Forelimb muscle (tissue), 1 donor: ENCODE results near the gene PFDN1. TPM values are rescaled to one million over a fixed set of nuclear protein-coding genes. Genes with fewer than 3 reads are reported as not detected.

ENCODE experiments used
- DNase-seq: peaks from one replicate; pipeline ENCODE4 v3.0.0-alpha.2; 2013; ENCODE audit warnings: low read depth
- polyA plus RNA-seq: library from polyadenylated mRNA; unstranded; fragments of 120-200 nt; gene quantifications from one replicate; pipeline ENCODE4 v1.2.1, GENCODE V29; 2013; ENCODE audit not compliant: insufficient read length

PFDN1 gene
- polyA plus RNA-seq, 1 donor: 77.1 TPM

DNA sequence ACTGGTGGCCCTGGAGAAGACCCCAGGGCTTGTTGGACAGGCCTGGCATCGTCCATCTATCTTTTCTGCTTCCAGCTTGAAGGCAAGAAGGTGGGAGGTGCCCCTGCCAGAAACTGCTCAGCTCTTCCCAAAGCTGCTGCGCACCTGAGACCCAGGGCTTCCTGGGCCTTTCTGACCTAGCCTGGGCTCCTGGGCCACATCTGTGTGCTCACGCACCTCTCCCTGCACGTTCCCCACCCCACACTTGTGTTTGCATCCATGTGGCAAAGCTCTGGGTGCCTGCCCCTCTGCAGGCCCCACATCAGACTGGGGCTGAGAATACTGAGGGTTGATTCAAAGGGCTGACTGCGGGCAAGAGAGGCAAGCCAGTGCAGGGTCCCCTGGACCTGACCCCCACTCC lies 63.4 kb downstream of the PFDN1 start:
- no peak for DNase-seq

DNA sequence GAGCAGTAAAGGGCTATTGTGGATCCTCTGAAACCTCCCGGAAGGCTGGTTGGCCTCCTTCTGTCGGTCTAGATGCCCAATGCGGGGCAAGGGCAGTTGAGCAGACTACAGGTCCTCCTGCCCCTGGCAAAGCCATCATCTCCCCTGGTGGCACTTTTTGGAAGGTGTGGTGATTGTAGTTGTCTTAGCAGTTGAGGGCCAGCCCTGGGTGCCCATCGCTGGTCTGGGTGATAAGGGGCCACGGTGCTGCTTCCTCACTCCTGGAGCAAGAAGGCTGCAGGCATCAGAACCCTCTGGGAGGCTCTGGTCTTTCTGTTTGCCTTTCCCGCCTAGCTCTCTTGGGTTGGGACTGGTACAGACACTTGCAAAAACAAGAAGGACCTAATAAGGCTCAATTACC lies 64.1 kb downstream of the PFDN1 start:
- DNase-seq: no peak

DNA sequence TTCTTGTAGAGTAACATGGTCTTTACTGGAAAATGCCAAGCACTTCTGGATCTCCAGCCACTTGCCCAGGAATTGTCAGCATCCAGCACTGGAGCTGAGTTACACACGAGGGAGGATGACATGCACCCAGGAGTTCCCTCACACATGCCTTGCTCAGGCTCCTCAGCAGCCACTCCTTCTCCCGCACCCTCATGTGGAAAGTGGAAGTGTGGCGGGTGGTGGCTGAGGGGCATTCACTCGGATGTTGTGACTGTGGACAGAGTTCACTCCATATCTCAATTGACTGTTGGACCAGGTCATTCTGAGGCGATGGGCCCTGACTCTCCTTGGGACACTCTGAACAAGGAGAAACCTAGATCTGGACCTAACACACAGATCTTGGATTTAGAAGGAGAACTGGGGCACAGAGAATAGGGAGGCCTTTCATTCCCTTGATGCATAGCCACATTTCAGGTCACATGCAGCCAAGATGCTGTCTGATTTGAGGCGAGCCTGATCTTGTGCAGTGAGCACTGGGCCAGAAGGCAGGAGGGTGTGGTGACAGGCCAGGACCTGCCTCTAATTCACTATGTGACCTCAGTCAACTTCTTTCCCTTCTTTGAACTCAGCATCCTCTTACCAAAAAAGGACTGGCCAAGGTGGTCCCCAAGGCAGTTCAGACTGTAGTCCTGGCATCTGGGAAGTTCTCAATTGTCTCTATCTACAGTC lies 65.9 kb downstream of the PFDN1 start:
- DNase-seq: no peak

GRCh38 chr5:140235791-140236551 lies 66.9 kb downstream of the PFDN1 start:
- DNase-seq: no peak

DNA sequence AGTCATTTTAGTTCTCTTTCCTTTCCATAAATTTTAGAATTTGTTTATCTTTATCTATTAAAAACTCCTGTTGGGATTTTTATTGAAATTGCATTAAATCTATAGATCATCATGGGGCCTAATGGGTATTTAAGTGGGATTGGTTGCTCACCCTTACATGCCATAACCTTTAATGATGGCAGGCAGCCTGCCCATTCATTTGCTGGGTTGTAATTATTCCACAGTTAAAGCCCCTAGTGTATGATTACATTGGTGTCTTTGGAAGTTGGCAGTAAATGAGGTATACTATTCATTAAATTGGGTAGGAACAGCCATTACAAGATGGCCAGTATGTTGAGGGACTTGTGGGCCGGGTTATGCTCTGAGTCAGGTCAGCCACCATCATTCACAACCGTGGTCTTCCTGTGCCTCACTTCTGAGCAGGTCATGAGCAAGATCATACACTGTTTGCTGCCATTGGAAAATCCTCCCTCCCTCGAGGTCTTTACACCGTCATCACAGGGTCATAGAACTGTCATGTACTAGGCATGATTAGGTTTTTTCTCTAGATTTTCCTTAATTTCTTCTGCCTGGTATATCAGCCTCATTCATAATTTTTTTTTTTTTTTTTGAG lies 68.4 kb downstream of the PFDN1 start:
- DNase-seq: no peak

DNA sequence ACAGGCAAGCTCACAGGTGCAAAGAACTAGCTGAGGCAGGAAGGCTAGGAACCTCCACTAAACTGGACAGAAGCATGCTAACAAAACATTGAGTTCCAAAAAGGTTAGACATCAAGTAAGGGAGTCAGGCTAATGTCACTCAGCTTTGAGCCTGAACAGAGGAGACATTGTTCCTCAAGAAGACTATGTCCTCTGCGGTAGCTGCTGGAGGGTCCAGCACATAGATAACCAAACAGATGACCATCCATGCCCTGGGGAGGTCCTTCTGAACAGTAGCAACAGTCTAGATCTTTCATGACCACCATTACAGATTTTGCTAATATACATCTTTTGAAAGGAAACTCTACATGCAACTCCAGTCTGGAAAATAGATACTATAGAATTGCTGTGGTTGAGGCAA lies 70.2 kb downstream of the PFDN1 start:
- DNase-seq: no peak

- no peak for DNase-seq
These were observed 72.5 kb downstream of the PFDN1 start for GRCh38 chr5:140230373-140230772.

GRCh38 chr5:140228364-140228837 lies 74.5 kb downstream of the PFDN1 start:
- no peak for DNase-seq

DNA sequence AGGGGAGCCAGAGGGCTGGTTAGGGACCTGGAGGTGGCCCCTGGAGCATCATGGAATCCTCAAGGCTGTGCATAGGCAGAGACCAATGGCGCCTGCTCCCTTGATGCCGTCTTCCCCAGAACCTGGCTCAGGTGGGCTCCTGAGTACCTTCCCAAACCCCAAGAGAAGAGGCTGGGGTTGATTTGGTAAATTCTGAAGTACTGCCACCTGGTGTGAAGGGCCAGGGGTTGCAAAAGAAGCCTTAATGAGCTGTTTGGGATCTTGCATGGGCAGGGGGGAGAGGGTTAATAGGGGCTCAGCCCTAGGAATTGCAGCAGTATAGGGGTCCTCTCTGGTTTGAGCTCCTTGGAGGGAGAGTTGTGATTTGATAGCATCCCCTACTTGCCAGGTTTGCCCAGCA lies 75.9 kb downstream of the PFDN1 start:
- no peak for DNase-seq

DNA sequence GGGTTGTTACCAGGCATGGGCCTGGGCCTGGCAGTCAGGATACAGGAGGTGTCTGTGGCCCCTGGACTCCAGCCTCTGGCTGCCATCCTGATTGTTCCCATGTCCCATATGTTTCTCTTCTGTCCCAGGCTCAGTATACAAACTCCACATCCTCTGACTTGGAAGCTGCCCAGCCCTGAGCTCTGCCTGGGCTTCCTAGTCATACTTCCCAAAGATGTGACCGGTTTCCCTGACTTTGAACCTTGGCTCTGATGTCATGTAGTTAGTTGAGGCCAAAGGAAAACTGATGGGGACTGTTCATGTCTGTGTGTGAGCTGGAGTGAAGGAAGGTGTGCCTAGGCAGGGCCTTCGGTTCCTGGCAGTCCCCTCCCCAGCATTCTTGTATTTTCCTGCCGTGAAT lies 77.5 kb downstream of the PFDN1 start:
- DNase-seq: no peak

DNA sequence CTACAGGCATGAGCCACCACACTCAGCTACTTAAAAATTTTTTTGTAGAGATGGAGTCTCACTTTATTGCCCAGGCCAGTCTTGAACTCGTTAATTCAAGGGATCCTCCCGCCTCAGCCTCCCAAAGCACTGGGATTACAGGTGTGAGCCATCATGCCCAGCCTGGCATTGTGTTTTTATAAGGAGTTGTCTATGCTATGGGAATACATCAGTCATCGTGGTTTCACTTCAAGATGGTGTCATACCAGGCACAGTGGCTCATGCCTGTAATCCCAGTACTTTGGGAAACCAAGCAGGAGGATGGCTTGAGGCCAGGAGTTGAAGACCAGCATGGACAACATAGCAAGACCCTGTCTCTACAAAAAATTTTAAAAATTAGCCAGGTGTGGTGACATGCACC lies 78.2 kb downstream of the PFDN1 start:
- no peak for DNase-seq

DNA sequence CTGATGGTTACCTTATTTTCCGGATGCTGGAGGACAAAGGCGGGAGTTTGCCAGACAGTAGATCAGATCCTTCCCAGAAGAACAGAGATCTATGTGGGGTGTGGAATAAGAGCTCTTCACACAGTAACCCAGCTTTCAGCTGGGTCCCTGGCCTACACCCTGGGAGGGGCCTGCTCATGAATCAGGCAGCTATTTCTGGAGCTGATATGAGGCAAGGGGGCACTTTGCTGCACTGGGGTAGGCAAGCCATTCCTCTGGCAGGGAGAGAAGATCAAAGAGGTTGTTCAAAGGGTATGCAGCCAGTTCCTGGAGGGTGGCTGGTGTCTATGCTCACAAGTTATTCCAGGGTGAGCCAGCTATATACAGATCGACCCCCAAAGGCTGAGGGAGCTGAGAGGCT lies 79.3 kb downstream of the PFDN1 start:
- DNase-seq: no peak

GRCh38 chr5:140222416-140222815 lies 80.5 kb downstream of the PFDN1 start:
- DNase-seq: no peak

DNA sequence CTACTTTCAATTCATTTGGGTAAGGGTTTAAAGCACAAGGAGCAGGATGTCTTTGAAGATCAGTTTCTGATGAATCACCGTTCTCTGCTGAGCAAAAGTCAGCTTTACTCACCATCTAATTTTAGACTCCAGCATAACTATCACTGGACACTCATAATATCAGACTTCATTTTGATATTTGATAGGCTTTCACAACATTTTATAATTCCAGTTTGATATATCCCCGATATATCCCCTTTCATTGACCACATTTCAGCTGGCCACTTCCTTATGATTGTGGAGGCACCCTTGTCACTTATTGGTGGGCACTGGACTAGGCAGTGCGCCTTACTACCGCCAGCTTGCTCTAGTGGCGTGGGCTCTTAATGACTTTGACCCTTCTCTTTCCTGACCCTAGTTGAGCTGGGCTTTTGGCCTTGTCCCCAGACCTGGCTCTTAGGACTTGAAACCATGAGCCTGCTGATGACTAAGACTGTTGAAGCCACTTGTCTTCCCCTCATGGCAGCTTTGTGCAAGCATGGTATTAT lies 81.1 kb downstream of the PFDN1 start:
- no peak for DNase-seq

DNA sequence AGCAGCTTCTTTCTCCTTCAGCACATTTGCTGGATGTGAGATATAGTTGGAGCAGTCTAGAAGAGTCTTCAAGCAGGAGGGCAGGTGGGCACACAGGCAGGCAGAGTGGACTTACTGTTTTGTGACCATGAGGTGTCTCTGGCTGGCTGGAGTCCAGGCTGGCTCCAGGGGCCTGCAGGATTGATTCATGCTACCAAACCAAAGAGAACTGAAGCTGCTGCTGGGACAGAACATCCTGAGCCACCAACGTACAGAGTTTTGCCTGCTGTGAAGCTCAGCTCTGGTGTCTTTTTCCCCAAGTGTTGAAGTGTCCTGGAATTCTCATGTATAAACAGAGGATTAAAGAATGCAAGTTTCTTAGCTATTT lies 82.2 kb downstream of the PFDN1 start:
- DNase-seq: no peak

DNA sequence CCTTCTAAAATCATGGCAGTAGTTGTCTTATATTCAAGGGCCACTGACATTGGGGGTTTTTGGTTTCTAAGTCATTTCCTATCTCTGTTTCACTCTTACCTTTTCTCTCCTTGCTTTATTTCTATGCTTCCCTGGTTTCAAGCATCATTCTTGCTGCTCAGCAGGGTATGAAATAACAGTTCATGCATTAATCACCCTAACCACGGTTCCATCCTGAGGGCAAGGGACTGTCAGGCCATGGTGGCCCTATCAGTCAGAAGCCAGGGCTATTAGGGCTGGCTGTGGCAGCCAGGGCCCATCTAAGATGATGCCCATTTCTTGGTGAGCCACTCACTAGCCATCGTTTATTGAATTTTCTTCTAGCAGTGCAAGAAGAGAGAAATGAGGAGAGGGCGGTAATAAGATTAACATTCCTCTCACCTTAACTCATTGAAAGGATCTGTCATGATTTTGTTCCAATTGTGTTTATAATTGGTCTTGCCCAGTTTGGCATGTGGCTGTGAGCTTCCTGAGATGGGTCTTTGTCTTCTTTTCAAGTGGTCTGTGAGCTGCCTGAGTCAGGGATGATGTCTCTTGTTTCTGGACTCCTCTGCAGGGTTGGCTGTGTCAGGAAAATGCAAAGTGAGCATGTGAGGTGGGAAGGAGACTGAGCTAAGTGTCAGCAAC lies 82.7 kb downstream of the PFDN1 start:
- no peak for DNase-seq

DNA sequence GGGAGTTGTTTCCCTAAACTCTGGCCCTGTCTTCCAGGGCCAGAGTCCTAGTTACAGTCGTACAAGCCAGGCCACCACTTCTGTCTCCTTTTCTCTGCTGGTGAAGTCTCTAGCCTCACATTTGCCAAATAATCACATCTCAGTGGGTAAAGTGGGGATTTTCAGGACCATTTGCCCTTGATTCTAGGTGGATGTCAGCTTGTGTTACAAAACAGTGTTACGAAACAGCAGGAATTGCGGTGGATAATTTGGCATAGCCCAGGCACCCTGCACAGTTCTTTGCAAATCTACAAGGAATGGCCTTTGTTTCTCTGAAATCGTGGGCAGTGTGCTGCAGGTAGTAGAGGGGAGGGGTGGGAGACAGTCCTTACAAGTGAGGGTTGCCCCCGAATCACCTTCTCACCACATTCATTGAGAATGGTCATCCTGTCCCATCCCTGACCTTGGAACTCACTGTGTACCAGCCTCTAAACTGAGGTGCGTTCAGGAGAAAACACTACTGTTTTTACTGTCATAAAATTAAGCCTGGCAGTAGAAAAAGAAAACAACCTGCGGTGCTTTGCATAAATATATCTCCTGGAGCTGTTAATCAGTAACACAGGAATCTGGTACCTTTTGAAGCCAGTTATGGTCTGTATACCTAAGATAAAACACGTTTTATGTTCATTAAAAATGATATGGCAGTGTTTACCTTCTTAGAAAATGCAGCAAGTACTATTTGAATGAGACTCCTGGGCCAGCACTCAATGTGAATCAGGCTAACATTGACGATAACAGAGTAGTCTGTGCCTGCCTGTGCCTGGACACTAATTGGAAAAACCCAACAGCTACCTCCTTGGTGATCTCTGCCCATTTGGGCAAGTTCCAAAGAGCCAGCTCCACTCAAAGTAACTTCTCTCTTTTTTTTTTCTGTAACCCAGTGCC lies 83.6 kb downstream of the PFDN1 start:
- no peak for DNase-seq

GRCh38 chr5:140217299-140218026 lies 85.4 kb downstream of the PFDN1 start:
- no peak for DNase-seq

- DNase-seq: no peak
These were observed 86.3 kb downstream of the PFDN1 start for GRCh38 chr5:140216478-140217074.

- DNase-seq: no peak
These were observed 87.6 kb downstream of the PFDN1 start for GRCh38 chr5:140215276-140215675.
